ENCODE results near the gene ELAPOR2. TPM values are rescaled to one million over a fixed set of nuclear protein-coding genes. Genes with fewer than 3 reads are reported as not detected.

Gene ELAPOR2
- total RNA-seq, 4 donors from 2014 or later: 2.3 to 10.5 (median 3.8) TPM

DNA sequence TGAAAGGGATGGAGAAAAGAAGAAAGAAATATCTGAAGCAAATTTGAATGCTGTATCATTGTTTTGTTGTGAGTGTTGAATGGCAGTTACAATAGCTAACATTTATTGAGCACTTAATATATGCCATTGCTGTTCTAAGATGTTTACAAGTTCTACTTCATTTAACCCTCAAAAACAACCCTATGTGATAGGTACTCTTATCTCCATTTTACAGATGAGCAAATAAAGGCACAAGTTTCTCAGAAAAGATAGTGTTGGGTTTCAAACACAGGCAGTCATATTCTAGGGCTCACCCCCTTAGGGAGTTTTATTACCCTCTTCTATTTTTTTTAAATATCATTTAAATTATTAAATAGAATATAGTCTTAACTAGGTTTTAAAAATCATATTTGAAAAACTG is 8.3 kb upstream of the ELAPOR2 start:
- DNase-seq (no peak), ATAC-seq (no peak)
- TF ChIP-seq POLR2A (IDR thresholded peaks at IDR 0.05): no peak
- TF ChIP-seq, protein P1, sequence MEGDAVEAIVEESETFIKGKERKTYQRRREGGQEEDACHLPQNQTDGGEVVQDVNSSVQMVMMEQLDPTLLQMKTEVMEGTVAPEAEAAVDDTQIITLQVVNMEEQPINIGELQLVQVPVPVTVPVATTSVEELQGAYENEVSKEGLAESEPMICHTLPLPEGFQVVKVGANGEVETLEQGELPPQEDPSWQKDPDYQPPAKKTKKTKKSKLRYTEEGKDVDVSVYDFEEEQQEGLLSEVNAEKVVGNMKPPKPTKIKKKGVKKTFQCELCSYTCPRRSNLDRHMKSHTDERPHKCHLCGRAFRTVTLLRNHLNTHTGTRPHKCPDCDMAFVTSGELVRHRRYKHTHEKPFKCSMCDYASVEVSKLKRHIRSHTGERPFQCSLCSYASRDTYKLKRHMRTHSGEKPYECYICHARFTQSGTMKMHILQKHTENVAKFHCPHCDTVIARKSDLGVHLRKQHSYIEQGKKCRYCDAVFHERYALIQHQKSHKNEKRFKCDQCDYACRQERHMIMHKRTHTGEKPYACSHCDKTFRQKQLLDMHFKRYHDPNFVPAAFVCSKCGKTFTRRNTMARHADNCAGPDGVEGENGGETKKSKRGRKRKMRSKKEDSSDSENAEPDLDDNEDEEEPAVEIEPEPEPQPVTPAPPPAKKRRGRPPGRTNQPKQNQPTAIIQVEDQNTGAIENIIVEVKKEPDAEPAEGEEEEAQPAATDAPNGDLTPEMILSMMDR (IDR thresholded peaks at IDR 0.05 in 4 of 5, conservative IDR thresholded peaks at IDR 0.05 in 1 of 5): no peak
- Histone ChIP-seq H3K9me3 (no peaks in the 10 kb centered on the region), H3K27ac (no peak overlapping the region), H3K4me3 (no peak overlapping the region), H3K4me1 (no peaks in the 10 kb centered on the region), H3K27me3 (no peaks in the 10 kb centered on the region), H3K36me3 (no peaks in the 10 kb centered on the region)
- in situ Hi-C loops (cut with MboI; ENCODE audit: low sequenced_read_pairs in 4 of 4): no loop called here
- intact Hi-C loops (cut with DNase I; ENCODE audit: low total_unique reads): no loop called here

DNA sequence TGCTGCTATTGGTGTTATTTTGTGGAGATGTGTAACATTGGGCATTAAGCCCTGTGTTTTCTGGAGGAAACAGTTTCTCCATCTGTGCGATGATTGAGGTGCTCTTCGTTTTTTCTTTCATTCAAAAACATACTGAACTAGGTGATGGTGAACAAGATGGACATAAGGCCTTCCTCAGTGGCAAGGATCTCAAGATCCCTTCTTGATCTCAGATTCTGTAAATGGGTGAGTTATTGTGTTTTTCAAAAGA is 759 bp upstream of the ELAPOR2 start:
- DNase-seq (no peak), ATAC-seq (no peak)
- Histone ChIP-seq H3K36me3 (no peaks in the 10 kb centered on the region), H3K4me1 (peaks cover 9 to 10% of the 10 kb centered on the region in 2 donors), H3K4me3 (peak overlapping the region; percentile 44 to 74 (median 62)), H3K9me3 (no peaks in the 10 kb centered on the region), H3K27me3 (peaks cover 0 to 3% (median 0%) of the 10 kb centered on the region in 3 donors), H3K27ac (peak overlapping the region; percentile 58 to 72 (median 64))
- intact Hi-C loops (cut with DNase I; ENCODE audit: low total_unique reads) (no loop called here), in situ Hi-C loops (cut with MboI; ENCODE audit: low sequenced_read_pairs in 4 of 4) (no loop called here)
- no peak for TF ChIP-seq POLR2A (IDR thresholded peaks at IDR 0.05)
- TF ChIP-seq, protein P1 (IDR thresholded peaks at IDR 0.05 in 4 of 5, conservative IDR thresholded peaks at IDR 0.05 in 1 of 5): no peak

DNA sequence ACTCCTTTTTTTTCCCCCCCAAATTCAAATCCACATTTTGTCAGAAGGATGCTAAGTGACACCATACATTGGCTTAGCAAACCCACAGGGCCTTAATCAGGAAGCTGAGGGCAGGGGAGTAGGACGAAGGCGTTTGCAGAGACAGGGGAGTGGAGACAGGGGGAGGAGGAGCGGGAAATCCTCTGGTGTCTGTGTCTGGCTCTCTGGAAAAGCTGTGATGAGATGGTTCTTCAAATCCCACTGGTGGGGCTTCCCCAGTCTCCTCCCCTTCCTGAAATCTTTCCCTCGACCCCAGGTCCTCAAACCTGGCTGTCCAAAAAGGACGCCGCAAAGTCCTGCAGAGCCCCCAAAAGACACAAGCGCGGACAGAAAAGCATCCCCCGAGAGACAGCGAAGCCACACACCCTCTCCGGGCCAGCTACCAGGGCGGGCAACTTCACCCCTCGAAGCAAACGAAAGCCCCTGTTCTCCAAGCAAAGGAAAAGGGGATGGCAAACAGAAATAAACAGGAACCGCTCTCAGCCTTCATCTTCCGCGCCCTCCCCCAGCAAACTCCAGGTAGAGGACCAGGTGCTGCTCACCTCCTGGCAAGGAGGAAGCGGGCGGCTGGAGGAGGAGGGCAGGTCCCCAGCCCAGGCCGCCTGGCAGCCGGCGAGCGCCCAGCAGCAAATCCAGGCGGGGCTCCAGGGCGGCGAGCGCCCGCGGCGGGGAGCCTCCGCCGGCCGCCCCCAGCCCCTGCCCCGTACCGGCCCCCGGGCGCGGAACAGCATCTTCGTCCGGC is 520 bp downstream of the ELAPOR2 start:
- DNase-seq (no peak), ATAC-seq (peak; percentile 18 to 40)
- Histone ChIP-seq H3K36me3 (no peaks in the 10 kb centered on the region), H3K27me3 (peaks cover 0 to 3% (median 0%) of the 10 kb centered on the region in 3 donors), H3K27ac (peak overlapping the region; percentile 9 to 72 (median 40)), H3K4me3 (peak overlapping the region; percentile 44 to 74 (median 65)), H3K4me1 (peaks cover 9 to 10% of the 10 kb centered on the region in 2 donors), H3K9me3 (no peaks in the 10 kb centered on the region)
- intact Hi-C loops (cut with DNase I; ENCODE audit: low total_unique reads): loop anchor here (2.0 to 5.0 kb wide), 5 partner anchors 57 to 178 kb away; partner anchors contain the start of genes DMTF1 and TMEM243
- in situ Hi-C loops (cut with MboI; ENCODE audit: low sequenced_read_pairs in 4 of 4): loop anchor here in 1 of 4 donors (10.0 kb wide), 1 partner anchor 124 kb away; no protein-coding TSS in a partner anchor
- TF ChIP-seq POLR2A (IDR thresholded peaks at IDR 0.05): no peak
- TF ChIP-seq, protein P1 (IDR thresholded peaks at IDR 0.05 in 4 of 5, conservative IDR thresholded peaks at IDR 0.05 in 1 of 5): no peak

DNA sequence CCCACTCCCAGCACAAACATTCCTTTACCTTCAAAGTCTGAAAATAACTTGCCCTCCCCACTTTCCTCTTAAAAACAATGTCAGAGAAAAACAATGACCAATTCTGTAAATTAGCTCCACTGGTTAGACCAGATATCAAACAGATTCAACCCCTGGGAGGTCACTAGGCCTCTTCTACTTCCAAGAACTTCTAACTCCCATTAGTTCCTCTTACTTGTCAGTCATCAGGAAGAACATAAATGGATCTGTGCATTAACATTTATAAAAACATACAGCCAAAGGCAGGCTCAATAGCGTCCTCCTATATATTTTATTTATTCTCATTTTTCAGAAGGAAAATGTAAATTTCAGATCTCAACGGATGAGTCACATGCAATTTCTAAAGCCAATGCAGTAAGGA is 2.2 kb downstream of the ELAPOR2 start:
- H3K27me3 ChIP-seq: peaks cover 0 to 3% (median 0%) of the 10 kb centered on the region in 3 donors
- DNase-seq (no peak), ATAC-seq (no peak)
- no peaks in the 10 kb centered on the region for H3K36me3 ChIP-seq
- in situ Hi-C loops (cut with MboI; ENCODE audit: low sequenced_read_pairs in 4 of 4): loop anchor here in 1 of 4 donors (10.0 kb wide), 1 partner anchor 122 kb away; no protein-coding TSS in a partner anchor
- intact Hi-C loops (cut with DNase I; ENCODE audit: low total_unique reads): loop anchor here (5.0 kb wide), 4 partner anchors 55 to 180 kb away; partner anchors contain the start of gene TMEM243
- H3K4me3 ChIP-seq: no peak overlapping the region
- TF ChIP-seq, protein P1 (IDR thresholded peaks at IDR 0.05 in 4 of 5, conservative IDR thresholded peaks at IDR 0.05 in 1 of 5): no peak
- no peak for TF ChIP-seq POLR2A (IDR thresholded peaks at IDR 0.05)
- peaks cover 9 to 10% of the 10 kb centered on the region in 2 donors for H3K4me1 ChIP-seq
- no peaks in the 10 kb centered on the region for H3K9me3 ChIP-seq
- H3K27ac ChIP-seq: peak overlapping the region in 3 of 4 donors; percentile 27 to 39 (median 38)

Measured in gastrocnemius medialis (tissue), 4 donors.